ENCODE data around the gene PNMA8A. TPM values are rescaled to one million over a fixed set of nuclear protein-coding genes. Genes with fewer than 3 reads are reported as not detected.

PNMA8A gene
- total and polyA plus RNA-seq, 2 of the 8 experiments (the other 6 are each of a cell fraction or from before 2014, with no cell fraction given), result 10.0 to 22.8 TPM

GRCh38 chr19:46502891-46503290 is 31.5 kb upstream of the PNMA8A start:
- no peak overlapping the region for H2BK20ac ChIP-seq (ENCODE audit: low read length)
- no peaks in the 10 kb centered on the region for H3K27me3 ChIP-seq (replicated peaks in 1 of 4; ENCODE audit: control insufficient read depth in 3 of 4, extremely low read depth in 1 of 4, insufficient read depth in 3 of 4, low read length in 3 of 4)
- H3K4me3 ChIP-seq (ENCODE audit: extremely low read depth in 1 of 4, insufficient read depth in 2 of 4, low read depth in 3 of 4, low read length in 4 of 4), result no peak overlapping the region
- H3K23me2 ChIP-seq (ENCODE audit: low read depth, low read length), result no peaks in the 10 kb centered on the region; the same call in 1 of the 2 replicates
- H2AFZ ChIP-seq (ENCODE audit: low read length), result no peak overlapping the region
- H4K5ac ChIP-seq (ENCODE audit: insufficient read length, low read depth, low read length), result no peak overlapping the region
- no peak for FAIRE-seq
- no peak overlapping the region for H2BK15ac ChIP-seq (ENCODE audit: low read length)
- no peak overlapping the region for H4K8ac ChIP-seq (ENCODE audit: extremely low read depth, insufficient read depth, low read length)
- H3K27ac ChIP-seq (ENCODE audit: low read depth, low read length), result no peak overlapping the region
- no peak overlapping the region for H3K14ac ChIP-seq (ENCODE audit: insufficient read length)
- no peaks in the 10 kb centered on the region for H3K79me1 ChIP-seq (ENCODE audit: low read depth, low read length)
- H3K79me2 ChIP-seq (ENCODE audit: control insufficient read depth in 1 of 2, insufficient read depth in 2 of 2, low read length in 2 of 2), result no peaks in the 10 kb centered on the region
- ChIA-PET POLR2A (ENCODE audit: partially characterized antibody) (no interaction called here), CTCF (ENCODE audit: partially characterized antibody) (interaction anchor here (1.0 kb wide), 1 partner anchor 9 kb away, joined by 3 read pairs; no protein-coding TSS in a partner anchor)
- no peaks in the 10 kb centered on the region for H3K36me3 ChIP-seq (ENCODE audit: control insufficient read depth in 2 of 4, insufficient read depth in 4 of 4, low read length in 3 of 4)
- H3K18ac ChIP-seq (ENCODE audit: extremely low read depth, low read length), result no peak overlapping the region
- H3K4me1 ChIP-seq (replicated peaks in 1 of 4; ENCODE audit: control insufficient read depth in 3 of 4, insufficient read depth in 4 of 4, low read length in 3 of 4), result no peaks in the 10 kb centered on the region
- no peak overlapping the region for H3K23ac ChIP-seq (ENCODE audit: insufficient read length)
- no peak overlapping the region for H3K9ac ChIP-seq (replicated peaks in 1 of 4; ENCODE audit: extremely low read depth in 1 of 4, low read depth in 3 of 4, low read length in 3 of 4)
- no peak overlapping the region for H3K56ac ChIP-seq (replicated peaks; ENCODE audit: insufficient read length, low read depth, low read length)
- H3K4ac ChIP-seq (replicated peaks; ENCODE audit: insufficient read length, low read depth, low read length), result no peak overlapping the region
- DNase-seq (ENCODE audit: low read depth in 1 of 2, low spot score in 2 of 2), result no peak
- WGBS, 2 experiments (ENCODE audit: extremely low coverage in 1 of 2, insufficient coverage in 1 of 2, insufficient read length in 1 of 2, insufficient replicate concordance in 2 of 2, low coverage in 1 of 2, low lambda C conversion rate in 2 of 2, missing lambda C conversion rate in 1 of 2), result 89% methylated on average over 5 of the region's 5 CpGs; no CpG with 5 or more reads in 1 of the 2 experiments
- no peak overlapping the region for H3K4me2 ChIP-seq (ENCODE audit: insufficient read depth in 1 of 2, low read depth in 2 of 2, low read length in 2 of 2)
- no peak overlapping the region for H2AK5ac ChIP-seq (ENCODE audit: low read depth, low read length)
- no peaks in the 10 kb centered on the region for H3K9me3 ChIP-seq (ENCODE audit: insufficient read depth in 2 of 2, low read depth in 1 of 2, low read length in 1 of 2)
- no peaks in the 10 kb centered on the region for H4K20me1 ChIP-seq (replicated peaks in 1 of 2; ENCODE audit: control insufficient read depth in 1 of 2, insufficient read depth in 2 of 2, low read length in 2 of 2)
- H4K91ac ChIP-seq (replicated peaks; ENCODE audit: insufficient read length, low read length), result no peak overlapping the region
- no peak overlapping the region for H2BK120ac ChIP-seq (replicated peaks; ENCODE audit: low read depth, low read length)
- H2BK5ac ChIP-seq (ENCODE audit: low read depth, low read length), result no peak overlapping the region
- no peak overlapping the region for H2BK12ac ChIP-seq (ENCODE audit: low read depth, low read length)
- TF ChIP-seq, protein P1, sequence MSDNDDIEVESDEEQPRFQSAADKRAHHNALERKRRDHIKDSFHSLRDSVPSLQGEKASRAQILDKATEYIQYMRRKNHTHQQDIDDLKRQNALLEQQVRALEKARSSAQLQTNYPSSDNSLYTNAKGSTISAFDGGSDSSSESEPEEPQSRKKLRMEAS (IDR thresholded peaks at IDR 0.05), result no peak

All from H1 (cell line).